ENCODE data around the gene ABCA2.
A peak's percentile ranks its signal among the peaks of the same experiment; 100 is the strongest.

Gene ABCA2

DNA sequence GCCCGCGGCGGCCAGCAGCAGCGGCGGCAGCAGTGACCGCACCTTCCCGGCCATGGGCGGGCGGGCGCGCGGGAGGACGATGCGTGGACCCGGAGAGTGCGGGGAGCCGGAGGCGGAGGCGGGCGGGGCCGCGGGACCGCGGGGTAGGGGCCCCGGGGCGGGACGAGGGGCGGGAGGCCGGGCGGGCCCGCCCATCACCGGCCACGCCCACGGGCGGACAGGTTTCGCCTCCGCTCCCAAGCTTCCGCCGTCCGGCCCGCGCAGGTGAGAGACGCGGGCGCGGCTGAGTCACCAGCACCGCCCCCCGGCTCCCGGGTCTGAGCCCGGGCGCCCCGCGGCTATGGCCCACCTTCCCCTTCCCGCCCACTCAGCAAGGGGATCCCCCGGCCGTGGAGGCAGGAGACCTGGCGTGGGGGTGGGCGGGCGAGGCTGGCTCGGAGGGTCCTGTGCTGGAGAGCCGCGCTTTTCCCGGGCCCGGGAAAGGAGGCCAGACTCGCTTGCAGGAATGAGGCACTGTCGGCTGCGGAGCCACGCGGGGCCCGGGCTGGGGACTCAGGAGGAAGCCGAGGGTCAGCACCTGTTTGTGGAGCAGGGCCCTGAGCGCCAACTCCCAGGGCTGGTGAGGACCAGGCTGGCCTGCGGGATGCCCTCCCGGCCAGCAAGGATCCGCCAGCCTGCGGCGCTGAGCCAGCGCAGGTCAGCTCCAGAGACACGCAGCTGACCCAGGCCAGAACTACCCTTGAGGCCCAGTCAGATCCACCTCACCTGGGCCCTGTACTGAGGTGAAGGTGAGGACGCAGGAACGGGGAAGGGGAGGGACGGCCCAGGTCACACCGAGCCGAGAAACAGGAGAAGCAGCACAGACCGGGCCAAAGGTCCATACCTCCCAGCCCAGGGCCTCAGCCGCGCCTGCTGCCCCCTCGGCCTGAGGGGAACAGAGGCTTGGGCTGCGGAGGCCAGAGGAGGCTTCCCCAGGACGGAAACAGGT, 26.2 kb upstream of the ABCA2 start, which contains the start of gene ENTPD2:
TSS of gene ENTPD2 (minus strand) at position 118 of the 988 bp plus-strand sequence. CDS start at position 54, 64 bp downstream.
- no peaks in the 10 kb centered on the region for H3F3A ChIP-seq (ENCODE audit: insufficient read depth, low read length)
- H3K4me3 ChIP-seq (ENCODE audit: low read depth, low read length, poor library complexity, severe bottlenecking), result peak within 1 kb of the TSS; percentile 33
- H3K9me2 ChIP-seq (ENCODE audit: low read depth, low read length), result no peaks in the 10 kb centered on the region
- no peaks in the 10 kb centered on the region for H3K9me3 ChIP-seq (ENCODE audit: low read length)
- peaks cover 4% of the 10 kb centered on the region for H3K4me1 ChIP-seq (ENCODE audit: insufficient read depth, low read length, severe bottlenecking)
- peaks cover 10% of the 10 kb centered on the region; the same call in 1 of the 2 replicates for H3K27me3 ChIP-seq (ENCODE audit: insufficient read depth, low read length)
- no peak within 1 kb of the TSS for H3K9ac ChIP-seq (ENCODE audit: low read length)
- H4K20me1 ChIP-seq (ENCODE audit: insufficient read depth, low read length), result no peaks in the 10 kb centered on the region
- H3K79me2 ChIP-seq (ENCODE audit: insufficient read depth, low read length), result no peaks in the 10 kb centered on the region
- H2AFZ ChIP-seq (ENCODE audit: low read length), result no peak within 1 kb of the TSS
- TF ChIP-seq, protein P1, sequence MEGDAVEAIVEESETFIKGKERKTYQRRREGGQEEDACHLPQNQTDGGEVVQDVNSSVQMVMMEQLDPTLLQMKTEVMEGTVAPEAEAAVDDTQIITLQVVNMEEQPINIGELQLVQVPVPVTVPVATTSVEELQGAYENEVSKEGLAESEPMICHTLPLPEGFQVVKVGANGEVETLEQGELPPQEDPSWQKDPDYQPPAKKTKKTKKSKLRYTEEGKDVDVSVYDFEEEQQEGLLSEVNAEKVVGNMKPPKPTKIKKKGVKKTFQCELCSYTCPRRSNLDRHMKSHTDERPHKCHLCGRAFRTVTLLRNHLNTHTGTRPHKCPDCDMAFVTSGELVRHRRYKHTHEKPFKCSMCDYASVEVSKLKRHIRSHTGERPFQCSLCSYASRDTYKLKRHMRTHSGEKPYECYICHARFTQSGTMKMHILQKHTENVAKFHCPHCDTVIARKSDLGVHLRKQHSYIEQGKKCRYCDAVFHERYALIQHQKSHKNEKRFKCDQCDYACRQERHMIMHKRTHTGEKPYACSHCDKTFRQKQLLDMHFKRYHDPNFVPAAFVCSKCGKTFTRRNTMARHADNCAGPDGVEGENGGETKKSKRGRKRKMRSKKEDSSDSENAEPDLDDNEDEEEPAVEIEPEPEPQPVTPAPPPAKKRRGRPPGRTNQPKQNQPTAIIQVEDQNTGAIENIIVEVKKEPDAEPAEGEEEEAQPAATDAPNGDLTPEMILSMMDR (IDR thresholded peaks at IDR 0.05; ENCODE audit: low read length), result no peak
- TF ChIP-seq EZH2 (IDR thresholded peaks at IDR 0.05; ENCODE audit: borderline replicate concordance, low read length), result no peak
- H3K4me2 ChIP-seq (ENCODE audit: low read length), result 0 out of 2 replicates have a peak within 1 kb of the TSS, but pooled peaks have one; percentile 10
- H3K27ac ChIP-seq (ENCODE audit: low read depth, low read length, poor library complexity, severe bottlenecking), result no peak within 1 kb of the TSS
- H3K36me3 ChIP-seq (ENCODE audit: insufficient read depth, low read length), result no peaks in the 10 kb centered on the region

DNA sequence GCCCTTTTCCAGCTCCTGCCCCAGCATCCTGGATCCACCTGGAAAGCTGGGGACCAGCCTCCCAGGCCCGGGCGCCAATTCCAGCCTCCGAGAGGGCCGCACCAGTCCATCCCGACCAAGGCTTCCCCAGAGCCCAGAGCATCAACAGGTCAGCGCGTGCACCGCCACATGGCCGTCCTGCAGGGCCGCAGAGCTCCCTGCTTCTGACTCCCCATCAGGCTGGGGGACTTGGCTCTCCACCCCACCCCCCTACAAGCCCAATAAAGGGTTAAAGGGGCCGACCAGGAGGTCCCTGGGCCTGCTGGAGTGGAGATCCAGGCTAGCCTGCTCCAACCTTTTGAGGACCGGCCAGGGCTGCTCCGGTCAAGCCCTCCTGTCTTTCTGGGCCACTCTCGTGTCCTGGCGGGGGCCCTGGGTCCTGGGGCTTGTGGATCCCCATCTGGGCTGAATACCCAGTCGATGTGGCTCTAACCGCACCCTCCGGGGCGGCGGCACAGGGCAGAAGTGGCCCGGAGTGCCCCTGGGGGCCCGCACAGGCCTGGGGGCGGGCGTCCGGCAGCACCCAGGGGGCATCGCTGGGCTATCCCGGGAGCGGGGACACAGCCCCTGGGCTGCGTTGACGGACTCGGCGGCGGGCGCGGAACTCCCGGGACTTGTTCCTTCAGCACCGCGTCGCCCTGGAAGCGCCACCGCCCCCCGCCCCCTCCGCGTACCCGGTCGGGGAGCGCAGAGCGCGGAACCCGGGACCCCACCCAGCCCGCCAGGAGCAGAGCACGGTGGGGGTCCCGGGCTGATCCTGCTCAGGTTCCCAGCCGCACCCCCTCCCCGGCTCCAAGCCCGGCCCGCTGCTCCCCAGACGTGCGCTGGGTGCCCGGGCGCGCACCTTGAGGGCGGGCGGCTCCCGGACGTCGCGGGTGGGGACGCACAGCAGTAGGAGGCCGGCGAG, 25.2 kb upstream of the ABCA2 start:
- no peak overlapping the region for H3K27ac ChIP-seq (ENCODE audit: low read depth, low read length, poor library complexity, severe bottlenecking)
- TF ChIP-seq, protein P1 (IDR thresholded peaks at IDR 0.05; ENCODE audit: low read length), result no peak
- TF ChIP-seq EZH2 (IDR thresholded peaks at IDR 0.05; ENCODE audit: borderline replicate concordance, low read length), result no peak
- no peaks in the 10 kb centered on the region for H3K36me3 ChIP-seq (ENCODE audit: insufficient read depth, low read length)
- H3K4me2 ChIP-seq (ENCODE audit: low read length), result 0 out of 2 replicates have a peak overlapping the region, but pooled peaks have one; percentile 10
- peak overlapping the region; percentile 33 for H3K4me3 ChIP-seq (ENCODE audit: low read depth, low read length, poor library complexity, severe bottlenecking)
- H3K4me1 ChIP-seq (ENCODE audit: insufficient read depth, low read length, severe bottlenecking), result peaks cover 4% of the 10 kb centered on the region
- peaks cover 10% of the 10 kb centered on the region; the same call in 1 of the 2 replicates for H3K27me3 ChIP-seq (ENCODE audit: insufficient read depth, low read length)
- H3K9me2 ChIP-seq (ENCODE audit: low read depth, low read length), result no peaks in the 10 kb centered on the region
- no peak overlapping the region for H2AFZ ChIP-seq (ENCODE audit: low read length)
- H3K9me3 ChIP-seq (ENCODE audit: low read length), result no peaks in the 10 kb centered on the region
- H3F3A ChIP-seq (ENCODE audit: insufficient read depth, low read length), result no peaks in the 10 kb centered on the region
- H3K9ac ChIP-seq (ENCODE audit: low read length), result no peak overlapping the region
- no peaks in the 10 kb centered on the region for H4K20me1 ChIP-seq (ENCODE audit: insufficient read depth, low read length)
- no peaks in the 10 kb centered on the region for H3K79me2 ChIP-seq (ENCODE audit: insufficient read depth, low read length)

DNA sequence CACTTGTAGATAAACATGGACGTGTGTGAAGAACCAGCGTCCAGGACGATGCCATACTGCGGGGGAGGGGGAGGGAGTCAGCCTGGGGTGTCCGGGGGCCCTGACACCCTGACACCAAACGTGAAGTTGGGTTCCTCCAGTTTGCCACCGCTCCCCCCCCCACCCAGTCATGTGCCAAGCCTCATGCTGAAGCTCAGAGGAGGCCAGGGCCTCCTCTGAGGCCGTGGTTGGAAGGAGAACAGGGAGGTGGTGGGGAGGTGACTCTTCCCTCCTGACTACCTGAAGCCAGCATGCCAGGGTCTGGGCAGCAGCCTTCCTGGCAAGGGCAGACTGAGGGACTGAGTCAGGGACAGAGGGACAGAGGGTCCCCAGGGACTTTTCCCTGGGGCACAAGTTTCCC, 24.3 kb upstream of the ABCA2 start:
- Histone ChIP-seq H3K4me1 (ENCODE audit: insufficient read depth, low read length, severe bottlenecking) (peaks cover 4% of the 10 kb centered on the region), H3K4me2 (ENCODE audit: low read length) (no peak overlapping the region), H3K79me2 (ENCODE audit: insufficient read depth, low read length) (no peaks in the 10 kb centered on the region), H3K4me3 (ENCODE audit: low read depth, low read length, poor library complexity, severe bottlenecking) (no peak overlapping the region), H3K9ac (ENCODE audit: low read length) (no peak overlapping the region), H3K9me2 (ENCODE audit: low read depth, low read length) (no peaks in the 10 kb centered on the region), H2AFZ (ENCODE audit: low read length) (no peak overlapping the region), H4K20me1 (ENCODE audit: insufficient read depth, low read length) (no peaks in the 10 kb centered on the region), H3F3A (ENCODE audit: insufficient read depth, low read length) (no peaks in the 10 kb centered on the region), H3K9me3 (ENCODE audit: low read length) (no peaks in the 10 kb centered on the region), H3K36me3 (ENCODE audit: insufficient read depth, low read length) (no peaks in the 10 kb centered on the region), H3K27ac (ENCODE audit: low read depth, low read length, poor library complexity, severe bottlenecking) (no peak overlapping the region), H3K27me3 (ENCODE audit: insufficient read depth, low read length) (peaks cover 10% of the 10 kb centered on the region)
- TF ChIP-seq, protein P1 (IDR thresholded peaks at IDR 0.05; ENCODE audit: low read length), result no peak
- no peak for TF ChIP-seq EZH2 (IDR thresholded peaks at IDR 0.05; ENCODE audit: borderline replicate concordance, low read length)
